ENCODE measurements around the gene CFDP1. TPM values are rescaled to one million over a fixed set of nuclear protein-coding genes. Genes with fewer than 3 reads are reported as not detected.

Gene CFDP1
- total and polyA plus RNA-seq, 2 of the 13 experiments (the other 11 are each of a cell fraction or from before 2014, with no cell fraction given): 78.6 to 153 TPM

DNA sequence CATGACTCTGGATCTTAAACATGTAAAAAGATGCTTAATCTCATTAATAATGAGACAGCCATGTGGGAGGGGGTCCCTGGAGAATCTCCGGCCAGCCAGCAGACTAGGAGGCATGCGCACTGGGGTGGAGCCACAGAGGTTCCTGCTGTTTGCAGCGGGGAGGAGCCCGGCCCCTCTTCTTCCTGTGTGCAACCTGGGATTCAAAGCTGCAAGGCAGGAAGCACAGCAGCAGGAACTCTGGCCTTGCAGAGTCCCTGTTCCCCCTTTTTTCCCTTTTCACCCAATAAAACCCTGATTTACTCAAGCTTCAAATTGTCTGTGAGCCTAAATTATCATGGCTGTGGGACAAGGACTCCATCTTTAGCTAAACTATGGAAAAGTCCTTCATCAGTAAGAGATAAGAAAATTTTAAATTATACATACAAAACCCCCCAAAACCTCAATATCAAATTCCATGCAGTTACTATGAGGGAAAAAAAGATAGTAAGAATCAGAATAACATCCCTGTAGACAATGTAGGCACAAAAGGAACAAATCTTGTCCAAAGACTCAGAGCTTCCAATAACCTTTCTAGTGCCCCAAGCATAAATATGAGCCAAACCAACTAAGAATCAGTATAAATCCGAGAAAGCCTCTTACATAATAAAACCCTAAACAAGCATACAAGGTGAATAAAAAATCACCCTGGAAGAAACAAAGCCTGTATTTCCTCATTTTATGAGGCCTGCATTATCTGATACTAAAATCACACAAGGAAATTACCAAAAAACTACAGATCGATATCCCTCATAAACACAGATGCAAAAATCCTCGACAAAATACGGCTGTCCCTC lies 12.1 kb downstream of the CFDP1 start (continued):
- TF ChIP-seq, protein P1, sequence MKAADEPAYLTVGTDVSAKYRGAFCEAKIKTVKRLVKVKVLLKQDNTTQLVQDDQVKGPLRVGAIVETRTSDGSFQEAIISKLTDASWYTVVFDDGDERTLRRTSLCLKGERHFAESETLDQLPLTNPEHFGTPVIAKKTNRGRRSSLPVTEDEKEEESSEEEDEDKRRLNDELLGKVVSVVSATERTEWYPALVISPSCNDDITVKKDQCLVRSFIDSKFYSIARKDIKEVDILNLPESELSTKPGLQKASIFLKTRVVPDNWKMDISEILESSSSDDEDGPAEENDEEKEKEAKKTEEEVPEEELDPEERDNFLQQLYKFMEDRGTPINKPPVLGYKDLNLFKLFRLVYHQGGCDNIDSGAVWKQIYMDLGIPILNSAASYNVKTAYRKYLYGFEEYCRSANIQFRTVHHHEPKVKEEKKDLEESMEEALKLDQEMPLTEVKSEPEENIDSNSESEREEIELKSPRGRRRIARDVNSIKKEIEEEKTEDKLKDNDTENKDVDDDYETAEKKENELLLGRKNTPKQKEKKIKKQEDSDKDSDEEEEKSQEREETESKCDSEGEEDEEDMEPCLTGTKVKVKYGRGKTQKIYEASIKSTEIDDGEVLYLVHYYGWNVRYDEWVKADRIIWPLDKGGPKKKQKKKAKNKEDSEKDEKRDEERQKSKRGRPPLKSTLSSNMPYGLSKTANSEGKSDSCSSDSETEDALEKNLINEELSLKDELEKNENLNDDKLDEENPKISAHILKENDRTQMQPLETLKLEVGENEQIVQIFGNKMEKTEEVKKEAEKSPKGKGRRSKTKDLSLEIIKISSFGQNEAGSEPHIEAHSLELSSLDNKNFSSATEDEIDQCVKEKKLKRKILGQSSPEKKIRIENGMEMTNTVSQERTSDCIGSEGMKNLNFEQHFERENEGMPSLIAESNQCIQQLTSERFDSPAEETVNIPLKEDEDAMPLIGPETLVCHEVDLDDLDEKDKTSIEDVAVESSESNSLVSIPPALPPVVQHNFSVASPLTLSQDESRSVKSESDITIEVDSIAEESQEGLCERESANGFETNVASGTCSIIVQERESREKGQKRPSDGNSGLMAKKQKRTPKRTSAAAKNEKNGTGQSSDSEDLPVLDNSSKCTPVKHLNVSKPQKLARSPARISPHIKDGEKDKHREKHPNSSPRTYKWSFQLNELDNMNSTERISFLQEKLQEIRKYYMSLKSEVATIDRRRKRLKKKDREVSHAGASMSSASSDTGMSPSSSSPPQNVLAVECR (CRISPR knock-in tag; IDR thresholded peaks at IDR 0.05; ENCODE audit: borderline replicate concordance): no peak; the same call in 1 of the 2 replicates
- TF ChIP-seq KDM1A (CRISPR knock-in tag; IDR thresholded peaks at IDR 0.05): no peak
- no peak for TF ChIP-seq SNAI1 (CRISPR knock-in tag; IDR thresholded peaks at IDR 0.05; ENCODE audit: borderline replicate concordance)
- TF ChIP-seq SOX5 (CRISPR knock-in tag; IDR thresholded peaks at IDR 0.05; ENCODE audit: borderline replicate concordance): 0 out of 2 replicates have a peak, but pooled peaks have one; percentile 8
- TF ChIP-seq AGO2 (optimal IDR thresholded peaks at IDR 0.05; ENCODE audit: low read depth, low read length): no peak
- no peak for TF ChIP-seq ZSCAN9 (CRISPR knock-in tag; IDR thresholded peaks at IDR 0.05; ENCODE audit: borderline replicate concordance)
- TF ChIP-seq HES4 (CRISPR knock-in tag; IDR thresholded peaks at IDR 0.05; ENCODE audit: borderline replicate concordance): no peak
- TF ChIP-seq ZNF543 (CRISPR knock-in tag; IDR thresholded peaks at IDR 0.05): no peak
- TF ChIP-seq NR2F6 (IDR thresholded peaks at IDR 0.05): no peak
- no peak for TF ChIP-seq NR2F6 (CRISPR knock-in tag; IDR thresholded peaks at IDR 0.05)
- TF ChIP-seq FOXO1 (CRISPR knock-in tag; IDR thresholded peaks at IDR 0.05): 0 out of 2 replicates have a peak, but pooled peaks have one; percentile 20
- TF ChIP-seq ZMYM2 (CRISPR knock-in tag; IDR thresholded peaks at IDR 0.05): no peak
- TF ChIP-seq MIER3 (CRISPR knock-in tag; IDR thresholded peaks at IDR 0.05; ENCODE audit: borderline replicate concordance): no peak
- TF ChIP-seq, protein P2, sequence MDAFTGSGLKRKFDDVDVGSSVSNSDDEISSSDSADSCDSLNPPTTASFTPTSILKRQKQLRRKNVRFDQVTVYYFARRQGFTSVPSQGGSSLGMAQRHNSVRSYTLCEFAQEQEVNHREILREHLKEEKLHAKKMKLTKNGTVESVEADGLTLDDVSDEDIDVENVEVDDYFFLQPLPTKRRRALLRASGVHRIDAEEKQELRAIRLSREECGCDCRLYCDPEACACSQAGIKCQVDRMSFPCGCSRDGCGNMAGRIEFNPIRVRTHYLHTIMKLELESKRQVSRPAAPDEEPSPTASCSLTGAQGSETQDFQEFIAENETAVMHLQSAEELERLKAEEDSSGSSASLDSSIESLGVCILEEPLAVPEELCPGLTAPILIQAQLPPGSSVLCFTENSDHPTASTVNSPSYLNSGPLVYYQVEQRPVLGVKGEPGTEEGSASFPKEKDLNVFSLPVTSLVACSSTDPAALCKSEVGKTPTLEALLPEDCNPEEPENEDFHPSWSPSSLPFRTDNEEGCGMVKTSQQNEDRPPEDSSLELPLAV (CRISPR knock-in tag; conservative IDR thresholded peaks at IDR 0.05; ENCODE audit: low read depth): no peak
- TF ChIP-seq KMT2A (CRISPR knock-in tag; IDR thresholded peaks at IDR 0.05): peak; percentile 70; the same call in 1 of the 2 replicates
- no peak for TF ChIP-seq REPIN1 (CRISPR knock-in tag; IDR thresholded peaks at IDR 0.05; ENCODE audit: borderline replicate concordance, low read depth)
- no peak for TF ChIP-seq ZNF282 (IDR thresholded peaks at IDR 0.05; ENCODE audit: partially characterized antibody)
- 0 out of 2 replicates have a peak, but pooled peaks have one; percentile 35 for TF ChIP-seq PHF20 (CRISPR knock-in tag; IDR thresholded peaks at IDR 0.05)
- TF ChIP-seq CBX1 (IDR thresholded peaks at IDR 0.05; ENCODE audit: low read depth): no peak
- TF ChIP-seq ZNF569 (CRISPR knock-in tag; IDR thresholded peaks at IDR 0.05; ENCODE audit: borderline replicate concordance): no peak

Measured in HepG2 (cell line).